Stimulated activated CD8-positive, alpha-beta memory T cell treated with anti-CD3 and anti-CD28 coated beads, Interleukin-7, amount 100 ng/mL, for 48 hours (primary cell): ENCODE measurements around the gene CCDC18.
"Not testable (repeated sequence)": the region's sequence is repeated elsewhere in the genome, so short reads cannot be mapped to it uniquely, and the experiment has no call there.

ENCODE experiments used
- DNase-seq, 2 donors: peaks; one replicate each; pipeline ENCODE4 v3.0.0-alpha.2; 2020; ENCODE audit warnings: low read depth in 1 of 2; ENCODE audit errors: extremely low read depth in 1 of 2

CCDC18 gene

DNA sequence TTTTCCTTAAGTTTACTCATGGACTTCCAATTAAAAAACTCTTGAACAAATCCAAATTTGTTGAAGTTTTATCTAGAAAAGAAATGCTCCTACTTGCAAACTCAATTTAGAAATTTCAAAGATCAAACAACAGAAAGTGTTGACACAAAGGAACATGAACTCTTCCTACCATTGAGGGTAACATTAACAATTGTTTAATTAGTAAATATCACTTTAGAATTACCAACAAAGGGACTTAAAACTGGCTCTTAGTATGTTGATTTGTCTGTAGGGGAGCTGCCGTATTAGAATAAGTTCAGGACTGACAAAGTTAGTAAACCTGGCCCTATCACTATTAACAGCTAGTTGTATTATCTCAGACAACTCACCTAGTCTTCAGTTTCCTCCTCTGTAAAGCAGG is 57.9 kb downstream of the CCDC18 start:
- DNase-seq: no peak

GRCh38 chr1:93239863-93240262 is 59.3 kb downstream of the CCDC18 start:
- DNase-seq: no peak

GRCh38 chr1:93243233-93243632 is 62.7 kb downstream of the CCDC18 start:
- DNase-seq: not testable (repeated sequence)

- DNase-seq: no peak
These were observed 64.0 kb downstream of the CCDC18 start for GRCh38 chr1:93244298-93245069.

- no peak for DNase-seq
These were observed 71.4 kb downstream of the CCDC18 start for GRCh38 chr1:93251966-93252365.

DNA sequence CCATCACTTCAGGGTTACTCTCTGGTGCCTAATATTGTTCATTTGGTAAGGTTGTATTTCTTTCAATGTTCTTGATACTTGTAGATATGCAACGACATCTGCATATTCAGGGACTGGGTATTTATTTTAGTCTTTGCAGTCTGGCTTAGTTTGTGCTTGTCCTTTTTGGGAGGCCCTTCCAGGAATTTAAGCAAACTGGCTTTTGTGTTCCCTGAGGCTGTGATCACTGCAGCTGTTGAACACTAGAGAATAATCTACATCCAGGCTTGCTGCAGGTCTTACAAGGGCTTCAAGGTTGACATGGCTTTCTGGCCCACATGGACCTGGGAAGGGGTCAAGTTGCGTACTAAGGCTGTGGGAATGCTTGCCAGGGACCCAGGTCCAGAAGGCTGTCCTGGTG is 72.1 kb downstream of the CCDC18 start:
- no peak for DNase-seq

DNA sequence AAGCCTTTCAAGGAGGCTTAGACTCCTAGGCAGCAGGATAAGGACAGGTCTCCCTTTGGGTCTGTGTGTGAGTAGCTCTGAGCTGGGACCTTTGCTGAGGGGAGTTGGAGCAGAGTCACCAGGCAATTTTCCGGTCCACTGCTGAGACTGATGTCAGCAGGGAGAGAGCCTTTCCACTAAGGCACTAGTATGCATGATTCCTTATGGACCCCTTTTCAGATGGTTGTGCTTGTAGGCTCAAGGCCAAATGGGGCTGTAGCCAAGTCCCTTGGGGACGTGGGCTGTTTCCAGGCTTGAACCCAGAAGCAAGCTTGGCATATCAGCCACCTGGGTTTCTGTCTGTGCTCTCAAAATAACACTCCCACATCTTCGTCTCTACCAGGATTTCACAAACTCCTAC is 73.0 kb downstream of the CCDC18 start:
- DNase-seq: no peak

DNA sequence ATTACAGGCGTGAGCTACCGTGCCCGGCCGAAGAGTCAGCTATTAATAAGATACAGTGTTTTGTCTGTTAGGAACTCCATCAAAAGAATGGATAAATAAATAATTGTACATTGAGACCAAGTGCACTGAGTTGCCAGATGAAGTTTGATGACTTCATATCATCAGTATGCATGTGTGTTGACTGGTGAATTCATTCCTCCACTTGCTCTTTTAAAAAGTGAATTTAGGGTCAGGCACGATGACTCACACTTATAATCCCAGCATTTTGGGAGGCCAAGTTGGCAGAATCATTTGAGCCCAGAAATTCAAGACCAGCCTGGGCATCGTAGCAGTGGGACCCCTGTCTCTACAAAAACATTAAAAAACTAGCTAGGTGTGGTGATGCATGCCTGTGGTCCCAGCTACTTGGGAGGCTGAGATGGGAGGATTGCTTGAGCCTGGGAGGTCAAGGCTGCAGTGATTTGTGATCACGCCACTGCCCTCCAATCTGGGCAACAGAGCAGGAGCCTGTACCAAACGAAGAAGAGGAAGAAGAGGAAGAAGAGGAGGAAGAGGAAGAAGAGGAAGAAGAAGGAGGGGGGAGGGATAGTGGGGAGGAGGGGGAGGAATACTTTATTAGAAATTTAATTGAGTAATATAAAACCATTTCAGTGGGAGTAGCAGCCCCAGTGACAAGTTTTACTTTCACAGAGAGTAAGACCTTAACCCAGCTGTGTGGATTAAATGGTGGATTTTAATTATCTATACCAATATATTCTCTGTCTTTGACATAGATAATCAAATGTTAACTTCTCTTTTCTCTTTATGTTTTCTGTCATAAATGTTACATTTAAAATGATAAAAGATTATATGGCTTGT is 74.9 kb downstream of the CCDC18 start:
- DNase-seq: no peak

DNA sequence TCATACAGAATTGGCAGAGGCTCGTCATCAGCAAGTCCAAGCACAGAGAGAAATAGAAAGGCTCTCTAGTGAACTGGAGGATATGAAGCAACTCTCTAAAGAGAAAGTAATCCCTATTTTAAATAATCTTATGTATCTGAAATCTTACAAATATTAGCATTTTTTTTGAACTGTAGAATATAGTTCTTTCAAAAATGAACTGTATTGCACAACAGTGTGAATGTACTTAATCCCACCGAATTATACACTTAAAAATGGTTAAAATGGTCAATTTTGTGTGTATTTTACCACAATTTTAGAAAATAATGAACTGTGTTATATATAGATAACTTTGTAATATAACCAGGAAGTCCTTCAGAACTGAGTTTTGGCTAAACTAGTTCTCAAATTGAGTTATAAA is 75.9 kb downstream of the CCDC18 start:
- DNase-seq: no peak

GRCh38 chr1:93257889-93258288 is 77.4 kb downstream of the CCDC18 start:
- no peak for DNase-seq

GRCh38 chr1:93260726-93261125 is 80.2 kb downstream of the CCDC18 start:
- not testable (repeated sequence) for DNase-seq

- DNase-seq: no peak
These were observed 82.1 kb downstream of the CCDC18 start for GRCh38 chr1:93262645-93263044.

DNA sequence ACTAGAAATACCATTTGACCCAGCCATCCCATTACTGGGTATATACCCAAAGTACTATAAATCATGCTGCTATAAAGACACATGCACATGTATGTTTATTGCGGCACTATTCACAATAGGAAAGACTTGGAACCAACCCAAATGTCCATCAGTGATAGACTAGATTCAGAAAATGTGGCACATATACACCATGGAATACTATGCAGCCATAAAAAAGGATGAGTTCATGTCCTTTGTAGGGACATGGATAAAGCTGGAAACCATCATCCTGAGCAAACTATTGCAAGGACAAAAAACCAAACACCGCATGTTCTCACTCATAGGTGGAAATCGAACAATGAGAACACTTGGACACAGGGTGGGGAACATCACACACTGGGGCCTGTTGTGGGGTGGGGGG is 88.4 kb downstream of the CCDC18 start:
- DNase-seq: not testable (repeated sequence)

- not testable (repeated sequence) for DNase-seq
These were observed 94.7 kb downstream of the CCDC18 start for GRCh38 chr1:93275262-93275633.

DNA sequence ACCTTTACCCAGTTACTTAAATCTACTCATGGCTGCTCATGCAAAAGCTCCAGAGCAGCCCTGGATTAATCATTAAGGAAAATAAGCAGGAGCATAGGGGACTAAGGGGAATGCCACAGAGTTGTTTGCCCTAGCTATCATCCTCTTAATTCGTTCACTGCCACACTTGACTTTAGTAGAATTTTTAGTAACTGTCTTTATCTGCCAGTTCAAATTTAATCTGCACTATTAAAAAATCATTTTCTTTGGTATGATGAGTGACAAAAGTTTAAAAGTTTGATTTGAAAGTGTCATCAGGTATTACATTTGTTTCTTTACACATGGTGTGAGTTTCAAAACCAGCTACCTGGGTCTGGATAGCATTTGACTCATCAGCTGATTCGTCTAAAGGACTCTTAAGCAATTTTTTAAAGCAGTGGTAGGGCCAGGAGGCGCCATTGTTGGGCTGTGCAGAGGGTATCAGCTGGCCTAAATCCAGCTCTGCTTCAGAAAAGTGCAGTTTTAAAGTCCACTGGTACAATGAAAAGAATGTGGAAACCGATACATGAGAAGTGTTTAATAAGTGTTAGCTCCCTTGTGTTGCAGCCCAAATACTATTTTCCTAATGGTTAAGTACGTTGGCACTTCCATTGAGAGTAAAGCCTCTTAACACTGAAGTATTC is 95.2 kb downstream of the CCDC18 start:
- DNase-seq: no peak

DNA sequence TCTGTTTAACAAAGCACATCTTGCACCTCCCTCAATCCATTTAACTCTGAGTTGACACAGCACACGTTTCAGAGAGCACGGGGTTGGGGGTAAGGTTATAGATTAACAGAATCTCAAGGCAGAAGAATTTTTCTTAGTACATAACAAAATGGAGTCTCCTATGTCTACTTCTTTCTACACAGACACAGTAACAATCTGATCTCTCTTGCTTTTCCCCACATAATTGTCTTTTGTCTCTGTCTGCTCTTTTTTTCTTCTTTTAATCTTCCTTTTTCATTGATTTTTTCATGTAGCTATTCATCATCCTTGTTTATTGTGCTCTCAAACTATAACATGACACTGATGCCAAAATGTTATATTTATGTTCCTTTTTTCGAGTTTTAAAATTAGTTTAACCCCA is 97.0 kb downstream of the CCDC18 start:
- DNase-seq: not testable (repeated sequence)

- no peak for DNase-seq
These were observed 103.0 kb downstream of the CCDC18 start for GRCh38 chr1:93283496-93283895.

DNA sequence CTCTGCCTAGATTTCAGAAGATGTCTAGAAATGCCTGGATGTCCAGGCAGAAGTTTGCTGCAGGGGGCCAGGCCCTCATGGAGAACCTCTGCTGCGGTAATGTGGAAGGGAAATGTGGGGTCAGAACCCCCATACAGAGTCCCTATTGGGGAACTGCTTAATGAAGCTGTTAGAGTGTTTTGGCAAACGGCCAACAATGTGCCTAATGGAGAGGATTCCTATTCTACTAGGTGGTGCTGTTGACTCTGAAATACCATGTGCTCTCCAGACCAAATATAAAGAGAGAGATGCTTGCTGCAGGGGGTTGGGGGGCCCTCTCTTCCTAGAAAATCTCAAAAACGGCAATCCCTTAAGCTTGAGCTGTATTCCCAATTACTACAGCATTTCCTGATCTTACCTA is 108.0 kb downstream of the CCDC18 start:
- DNase-seq: no peak

- DNase-seq: no peak
These were observed 116.1 kb downstream of the CCDC18 start for GRCh38 chr1:93296555-93297154.

- DNase-seq: no peak
These were observed 120.6 kb downstream of the CCDC18 start for GRCh38 chr1:93301131-93301530.

DNA sequence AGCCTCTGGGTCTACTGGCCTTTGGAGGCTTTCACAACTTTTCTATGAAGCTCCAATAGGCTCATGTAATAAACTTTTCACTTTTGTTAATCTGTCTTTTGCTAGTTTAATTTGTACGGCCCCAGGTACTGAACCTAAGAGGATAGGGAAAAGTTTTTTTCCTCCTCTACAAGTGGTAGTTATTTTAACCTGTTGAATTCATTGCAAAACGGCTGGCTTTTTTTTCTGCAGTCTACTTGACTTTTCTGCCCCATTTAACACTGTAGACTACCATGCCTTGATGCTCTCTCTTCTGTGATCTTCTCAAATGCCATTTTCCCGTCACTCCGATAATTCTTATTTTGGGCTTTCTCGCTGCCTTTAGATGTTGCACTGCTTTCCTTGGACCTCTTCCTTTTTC is 121.6 kb downstream of the CCDC18 start:
- no peak for DNase-seq
